ENCODE data around the gene ATXN2L. TPM values are rescaled to one million over a fixed set of nuclear protein-coding genes. Genes with fewer than 3 reads are reported as not detected.

ATXN2L gene
- total RNA-seq, 1 experiment from 2014 or later = 335 TPM

DNA sequence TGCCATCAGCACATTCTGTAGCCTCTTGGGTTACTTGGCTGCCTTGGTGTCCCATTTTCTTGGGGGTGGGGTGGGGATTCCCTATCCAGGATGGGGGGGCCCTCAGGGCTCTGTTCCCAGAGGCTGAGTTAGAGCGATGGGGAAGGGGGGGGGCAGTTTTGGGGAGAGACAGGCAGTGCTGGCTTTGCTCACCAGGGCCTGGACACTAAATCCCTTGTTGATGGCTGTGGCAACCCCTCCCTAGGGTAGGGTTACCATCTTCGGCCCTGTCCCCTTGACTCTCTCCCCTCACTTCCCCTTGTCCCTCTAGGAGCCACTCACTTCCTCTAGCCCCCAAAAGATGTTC lies 54.8 kb downstream of the ATXN2L start:
- intact Hi-C loops (cut with micrococcal nuclease; ENCODE audit: unreplicated experiment) = loop anchor here (10.0 kb wide), 1 partner anchor 47 kb away; the partner anchor contains the start of gene RABEP2
- no peak for DNase-seq (ENCODE audit: low spot score)
- POLR2A ChIA-PET (ENCODE audit: low non-redundant PET) = no interaction called here
- CTCF ChIA-PET = no interaction called here
- Histone ChIP-seq H3K36me3 (ENCODE audit: insufficient read depth, low read length, poor library complexity, severe bottlenecking) (peaks cover 2% of the 10 kb centered on the region), H3K4me3 (ENCODE audit: low read depth, low read length, poor library complexity, severe bottlenecking) (no peak overlapping the region), H3K27me3 (replicated peaks; ENCODE audit: insufficient read depth, low read depth, low read length, poor library complexity) (no peaks in the 10 kb centered on the region), H3K4me1 (ENCODE audit: insufficient read depth, low read length, poor library complexity, severe bottlenecking) (no peaks in the 10 kb centered on the region), H3K9me3 (ENCODE audit: low read depth, low read length, poor library complexity, severe bottlenecking) (no peaks in the 10 kb centered on the region), H3K27ac (ENCODE audit: low read depth, low read length, poor library complexity, severe bottlenecking) (no peak overlapping the region)
- no TSS peak for BruUV-seq (replicated peaks)
- TF ChIP-seq EZH2 (IDR thresholded peaks at IDR 0.05; ENCODE audit: borderline replicate concordance, low read depth, low read length, poor library complexity, severe bottlenecking) = no peak
- TF ChIP-seq, protein P1, sequence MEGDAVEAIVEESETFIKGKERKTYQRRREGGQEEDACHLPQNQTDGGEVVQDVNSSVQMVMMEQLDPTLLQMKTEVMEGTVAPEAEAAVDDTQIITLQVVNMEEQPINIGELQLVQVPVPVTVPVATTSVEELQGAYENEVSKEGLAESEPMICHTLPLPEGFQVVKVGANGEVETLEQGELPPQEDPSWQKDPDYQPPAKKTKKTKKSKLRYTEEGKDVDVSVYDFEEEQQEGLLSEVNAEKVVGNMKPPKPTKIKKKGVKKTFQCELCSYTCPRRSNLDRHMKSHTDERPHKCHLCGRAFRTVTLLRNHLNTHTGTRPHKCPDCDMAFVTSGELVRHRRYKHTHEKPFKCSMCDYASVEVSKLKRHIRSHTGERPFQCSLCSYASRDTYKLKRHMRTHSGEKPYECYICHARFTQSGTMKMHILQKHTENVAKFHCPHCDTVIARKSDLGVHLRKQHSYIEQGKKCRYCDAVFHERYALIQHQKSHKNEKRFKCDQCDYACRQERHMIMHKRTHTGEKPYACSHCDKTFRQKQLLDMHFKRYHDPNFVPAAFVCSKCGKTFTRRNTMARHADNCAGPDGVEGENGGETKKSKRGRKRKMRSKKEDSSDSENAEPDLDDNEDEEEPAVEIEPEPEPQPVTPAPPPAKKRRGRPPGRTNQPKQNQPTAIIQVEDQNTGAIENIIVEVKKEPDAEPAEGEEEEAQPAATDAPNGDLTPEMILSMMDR (conservative IDR thresholded peaks at IDR 0.05; ENCODE audit: low read depth, low read length) = no peak

DNA sequence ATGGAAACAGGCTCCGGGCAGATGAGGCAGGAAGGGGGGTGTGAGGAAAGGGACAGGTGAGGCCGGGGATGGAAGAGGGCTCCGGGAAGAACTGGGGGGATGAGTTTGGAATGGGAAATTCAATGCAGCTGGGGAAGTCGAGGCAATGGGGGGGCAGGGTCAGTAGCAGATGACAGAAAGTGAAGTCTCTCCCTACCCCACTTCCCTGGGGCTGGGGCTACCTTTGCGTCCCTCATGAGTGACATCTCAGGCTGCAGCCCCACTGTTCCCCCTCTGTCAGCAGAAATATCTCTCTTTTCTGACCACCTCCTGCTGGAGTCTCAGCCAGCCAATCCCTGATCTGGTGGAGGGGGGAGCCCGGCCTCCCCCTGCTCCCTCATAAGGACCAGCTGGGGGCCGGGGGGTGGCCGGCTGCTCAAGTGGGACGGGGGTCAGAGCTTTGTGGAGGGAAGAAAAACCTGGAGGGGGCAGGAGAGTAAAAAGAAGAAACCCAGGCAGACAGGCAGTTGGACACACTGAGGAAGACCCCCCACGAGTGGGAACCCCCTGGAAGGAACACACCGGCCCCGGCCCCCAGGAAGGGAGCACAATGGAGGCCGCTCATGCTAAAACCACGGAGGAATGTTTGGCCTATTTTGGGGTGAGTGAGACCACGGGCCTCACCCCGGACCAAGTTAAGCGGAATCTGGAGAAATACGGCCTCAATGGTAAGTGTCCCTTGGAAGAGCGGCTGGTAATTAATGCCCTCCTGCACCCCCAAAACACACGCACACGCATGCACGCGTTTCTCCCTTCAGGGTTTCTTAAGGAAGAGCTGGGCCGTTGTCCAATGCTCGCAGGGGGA lies 55.5 kb downstream of the ATXN2L start, which contains the start of gene ATP2A1:
ATP2A1 (plus strand) TSS at position 406 of the 844 bp plus-strand sequence; CDS start at position 590, 184 bp downstream.
- no peak for DNase-seq (ENCODE audit: low spot score)
- ChIA-PET POLR2A (ENCODE audit: low non-redundant PET) (no interaction called here), CTCF (no interaction called here)
- intact Hi-C loops (cut with micrococcal nuclease; ENCODE audit: unreplicated experiment) = loop anchor here (10.0 kb wide), 1 partner anchor 46 kb away; the partner anchor contains the start of gene RABEP2
- Histone ChIP-seq H3K27ac (ENCODE audit: low read depth, low read length, poor library complexity, severe bottlenecking) (peak within 1 kb of the TSS; percentile 60), H3K9me3 (ENCODE audit: low read depth, low read length, poor library complexity, severe bottlenecking) (no peaks in the 10 kb centered on the region), H3K27me3 (replicated peaks; ENCODE audit: insufficient read depth, low read depth, low read length, poor library complexity) (no peaks in the 10 kb centered on the region), H3K4me1 (ENCODE audit: insufficient read depth, low read length, poor library complexity, severe bottlenecking) (no peaks in the 10 kb centered on the region), H3K36me3 (ENCODE audit: insufficient read depth, low read length, poor library complexity, severe bottlenecking) (no peaks in the 10 kb centered on the region), H3K4me3 (ENCODE audit: low read depth, low read length, poor library complexity, severe bottlenecking) (peak within 1 kb of the TSS; percentile 61)
- TF ChIP-seq EZH2 (IDR thresholded peaks at IDR 0.05; ENCODE audit: borderline replicate concordance, low read depth, low read length, poor library complexity, severe bottlenecking) = no peak
- TF ChIP-seq, protein P1 (conservative IDR thresholded peaks at IDR 0.05; ENCODE audit: low read depth, low read length) = no peak
- no TSS peak for BruUV-seq (replicated peaks)

DNA sequence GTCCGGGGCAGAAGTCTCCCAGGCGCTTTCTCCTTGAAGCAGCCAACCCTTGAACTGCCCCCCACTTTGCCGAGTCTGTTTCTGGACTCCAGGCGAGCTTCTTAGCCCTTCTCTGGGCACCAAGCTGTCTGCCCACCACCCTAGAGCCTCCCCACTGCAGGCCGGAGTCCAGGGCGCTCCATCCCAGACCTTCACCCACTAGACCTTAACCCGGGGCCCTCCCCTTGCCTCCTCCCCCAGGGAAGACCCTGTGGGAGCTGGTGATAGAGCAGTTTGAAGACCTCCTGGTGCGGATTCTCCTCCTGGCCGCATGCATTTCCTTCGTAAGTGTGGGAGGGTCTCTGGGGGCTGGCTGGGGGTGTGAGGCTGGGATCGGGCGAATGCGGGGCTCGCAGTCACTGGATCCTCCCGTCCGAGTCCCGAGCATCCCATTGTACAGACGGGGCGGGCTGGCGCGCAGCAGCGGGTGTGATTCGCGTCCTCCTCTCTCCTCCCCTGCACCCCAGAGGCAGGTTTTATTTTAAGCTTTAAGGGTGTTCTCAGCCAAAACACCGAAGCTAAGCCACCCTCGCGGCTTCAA lies 56.6 kb downstream of the ATXN2L start:
- POLR2A ChIA-PET (ENCODE audit: low non-redundant PET) = no interaction called here
- DNase-seq (ENCODE audit: low spot score) = no peak
- BruUV-seq (replicated peaks) = TSS peak; percentile 82

More for the DNA sequence above, 56.6 kb downstream of the ATXN2L start:
- CTCF ChIA-PET = no interaction called here
- TF ChIP-seq, protein P1 (conservative IDR thresholded peaks at IDR 0.05; ENCODE audit: low read depth, low read length) = no peak
- TF ChIP-seq EZH2 (IDR thresholded peaks at IDR 0.05; ENCODE audit: borderline replicate concordance, low read depth, low read length, poor library complexity, severe bottlenecking) = no peak
- intact Hi-C loops (cut with micrococcal nuclease; ENCODE audit: unreplicated experiment) = loop anchor here (10.0 kb wide), 1 partner anchor 45 kb away; the partner anchor contains the start of gene RABEP2
- Histone ChIP-seq H3K4me1 (ENCODE audit: insufficient read depth, low read length, poor library complexity, severe bottlenecking) (no peaks in the 10 kb centered on the region), H3K27ac (ENCODE audit: low read depth, low read length, poor library complexity, severe bottlenecking) (peak overlapping the region; percentile 60), H3K36me3 (ENCODE audit: insufficient read depth, low read length, poor library complexity, severe bottlenecking) (no peaks in the 10 kb centered on the region), H3K27me3 (replicated peaks; ENCODE audit: insufficient read depth, low read depth, low read length, poor library complexity) (no peaks in the 10 kb centered on the region), H3K4me3 (ENCODE audit: low read depth, low read length, poor library complexity, severe bottlenecking) (peak overlapping the region; percentile 61), H3K9me3 (ENCODE audit: low read depth, low read length, poor library complexity, severe bottlenecking) (no peaks in the 10 kb centered on the region)

Data from A673 (cell line).